Endometrial microvascular endothelial cells (primary cell): Measurements from ENCODE around the gene FYCO1. TPM values are rescaled to one million over a fixed set of nuclear protein-coding genes. Genes with fewer than 3 reads are reported as not detected.
"Not testable (repeated sequence)": the region's sequence is repeated elsewhere in the genome, so short reads cannot be mapped to it uniquely, and the experiment has no call there.

Experiments used
- in situ Hi-C: cut with HindIII; loops from 2 replicates; pipeline ENCODE4 v1.10.0; 2017; ENCODE audit warnings: low sequenced_read_pairs, low pct_unique_long_range_greater_than_20kb; ENCODE audit errors: inconsistent ontology term
- total RNA-seq: library from RNA; depleted of rRNA; stranded (reverse); fragments of >200 nt; gene quantifications from one replicate; pipeline ENCODE4 v1.2.3, GENCODE V29; 2015; ENCODE audit errors: inconsistent ontology term

Gene FYCO1
- 13.4 TPM for total RNA-seq

- in situ Hi-C loops, result no loop called here
These were observed at the start of gene FYCO1 for GRCh38 chr3:45995236-45996192. Gene FYCO1, minus strand, starts transcription at chr3:45995824. Its CDS starts 10,914 bp downstream, at chr3:45984910.

- in situ Hi-C loops, result no loop called here
These were observed 43.3 kb upstream of the FYCO1 start for GRCh38 chr3:46038916-46039315.

- in situ Hi-C loops, result not testable (repeated sequence)
These were observed 42.4 kb upstream of the FYCO1 start for GRCh38 chr3:46038071-46038470.

- in situ Hi-C loops, result no loop called here
These were observed 40.6 kb upstream of the FYCO1 start for GRCh38 chr3:46036191-46036590.

GRCh38 chr3:46031747-46032146 is 36.1 kb upstream of the FYCO1 start:
- in situ Hi-C loops, result no loop called here

- in situ Hi-C loops, result no loop called here
These were observed 35.6 kb upstream of the FYCO1 start for GRCh38 chr3:46031269-46031668.

- in situ Hi-C loops, result no loop called here
These were observed 35.0 kb upstream of the FYCO1 start for GRCh38 chr3:46030626-46031025.

GRCh38 chr3:46029953-46030543 is 34.4 kb upstream of the FYCO1 start:
- in situ Hi-C loops, result no loop called here

GRCh38 chr3:46027736-46028397 is 32.2 kb upstream of the FYCO1 start:
- in situ Hi-C loops, result no loop called here

- in situ Hi-C loops, result no loop called here
These were observed 31.5 kb upstream of the FYCO1 start, which contains the start of gene XCR1 for GRCh38 chr3:46027021-46027705. Gene XCR1, minus strand, starts transcription at chr3:46027483. Its CDS starts 5,536 bp downstream, at chr3:46021947.

GRCh38 chr3:46025139-46025538 is 29.5 kb upstream of the FYCO1 start:
- in situ Hi-C loops, result no loop called here

- in situ Hi-C loops, result no loop called here
These were observed 28.5 kb upstream of the FYCO1 start for GRCh38 chr3:46024131-46024530.

GRCh38 chr3:46022909-46023785 is 27.5 kb upstream of the FYCO1 start:
- in situ Hi-C loops, result no loop called here

- in situ Hi-C loops, result no loop called here
These were observed 25.9 kb upstream of the FYCO1 start for GRCh38 chr3:46021516-46021915.

- in situ Hi-C loops, result no loop called here
These were observed 25.3 kb upstream of the FYCO1 start for GRCh38 chr3:46020766-46021510.

GRCh38 chr3:46019707-46020106 is 24.1 kb upstream of the FYCO1 start:
- in situ Hi-C loops, result no loop called here

GRCh38 chr3:46017720-46018119 is 22.1 kb upstream of the FYCO1 start:
- in situ Hi-C loops, result no loop called here
